Measurements from ENCODE around the gene KRTAP4-8. TPM values are rescaled to one million over a fixed set of nuclear protein-coding genes. Genes with fewer than 3 reads are reported as not detected.
A peak's percentile ranks its signal among the peaks of the same experiment; 100 is the strongest.

KRTAP4-8 gene
- total and polyA plus RNA-seq, 2 of the 13 experiments (the other 11 are each of a cell fraction or from before 2014, with no cell fraction given): not detected

DNA sequence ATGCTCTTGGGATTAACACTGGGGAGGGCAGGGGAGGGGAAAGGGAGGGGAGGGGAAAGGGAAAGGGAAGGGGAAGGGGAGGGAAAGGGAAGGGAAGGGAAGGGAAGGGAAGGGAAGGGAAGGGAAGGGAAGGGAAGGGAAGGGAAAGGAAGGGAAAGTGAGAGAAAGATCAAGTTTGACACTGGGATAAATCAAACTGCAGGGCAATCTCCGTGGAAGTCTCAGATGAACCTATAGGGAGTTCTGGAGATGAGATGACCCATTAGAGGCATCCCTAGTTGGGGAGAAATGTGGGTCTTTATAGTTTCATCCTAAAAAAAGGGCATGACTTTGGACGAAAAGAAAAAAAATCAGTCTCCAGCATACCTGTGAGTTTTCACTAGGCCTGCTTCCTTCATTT lies 23.8 kb upstream of the KRTAP4-8 start:
- Histone ChIP-seq H2AFZ (ENCODE audit: low read length) (no peak overlapping the region), H3K27ac (ENCODE audit: extremely low read length, insufficient read depth, low read length) (no peak overlapping the region), H3K36me3 (replicated peaks in 1 of 2; ENCODE audit: control insufficient read depth in 1 of 2, insufficient read depth in 2 of 2, low read length in 2 of 2) (no peaks in the 10 kb centered on the region), H3K9me3 (ENCODE audit: low read length) (no peaks in the 10 kb centered on the region), H4K20me1 (ENCODE audit: insufficient read depth, low read length) (no peaks in the 10 kb centered on the region), H3K27me3 (ENCODE audit: control insufficient read depth in 1 of 2, insufficient read depth in 2 of 2, low read length in 2 of 2) (no peaks in the 10 kb centered on the region), H3K9ac (ENCODE audit: insufficient read depth, low read depth, low read length) (no peak overlapping the region), H3K4me1 (ENCODE audit: insufficient read depth, low read length) (no peaks in the 10 kb centered on the region), H3K4me2 (ENCODE audit: low read depth, low read length) (no peak overlapping the region), H3K79me2 (ENCODE audit: insufficient read depth, low read length) (no peaks in the 10 kb centered on the region), H3K4me3 (replicated peaks in 1 of 3; ENCODE audit: insufficient read depth in 1 of 3, low read depth in 2 of 3, low read length in 3 of 3) (no peak overlapping the region)
- DNase-seq (ENCODE audit: low spot score) (no peak), FAIRE-seq (no peak), ATAC-seq (no peak)
- POLR2A ChIA-PET: interaction anchor here (0.6 kb wide), 1 partner anchor 131 kb away, joined by 3 read pairs; no protein-coding TSS in a partner anchor
- no TSS peak for BruUV-seq (replicated peaks)
- 0% methylated on average over 2 of the region's 2 CpGs for WGBS (ENCODE audit: low lambda C conversion rate)
- in situ Hi-C loops (cut with HindIII; ENCODE audit: extremely low pct_ligation_motif_present, low pct_unique_long_range_greater_than_20kb) (no loop called here), intact Hi-C loops (cut with micrococcal nuclease; ENCODE audit: unreplicated experiment) (no loop called here)
- CTCF ChIA-PET (ENCODE audit: low intra/inter-chr PET ratio, low total read pairs): no interaction called here
- TF ChIP-seq PCBP2 (optimal IDR thresholded peaks at IDR 0.05; ENCODE audit: low read depth, low read length, poor library complexity, severe bottlenecking): peak; percentile 85
- TF ChIP-seq, protein P1, sequence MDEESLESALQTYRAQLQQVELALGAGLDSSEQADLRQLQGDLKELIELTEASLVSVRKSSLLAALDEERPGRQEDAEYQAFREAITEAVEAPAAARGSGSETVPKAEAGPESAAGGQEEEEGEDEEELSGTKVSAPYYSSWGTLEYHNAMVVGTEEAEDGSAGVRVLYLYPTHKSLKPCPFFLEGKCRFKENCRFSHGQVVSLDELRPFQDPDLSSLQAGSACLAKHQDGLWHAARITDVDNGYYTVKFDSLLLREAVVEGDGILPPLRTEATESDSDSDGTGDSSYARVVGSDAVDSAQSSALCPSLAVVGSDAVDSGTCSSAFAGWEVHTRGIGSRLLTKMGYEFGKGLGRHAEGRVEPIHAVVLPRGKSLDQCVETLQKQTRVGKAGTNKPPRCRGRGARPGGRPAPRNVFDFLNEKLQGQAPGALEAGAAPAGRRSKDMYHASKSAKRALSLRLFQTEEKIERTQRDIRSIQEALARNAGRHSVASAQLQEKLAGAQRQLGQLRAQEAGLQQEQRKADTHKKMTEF (CRISPR knock-in tag; IDR thresholded peaks at IDR 0.05): no peak
- peak; percentile 99 for TF ChIP-seq HNRNPK (IDR thresholded peaks at IDR 0.05; ENCODE audit: low read depth, low read length, poor library complexity, severe bottlenecking)
- TF ChIP-seq PCBP1 (IDR thresholded peaks at IDR 0.05; ENCODE audit: borderline replicate concordance, low read depth, low read length): peak; percentile 90
- no peak for TF ChIP-seq KLF15 (CRISPR knock-in tag; IDR thresholded peaks at IDR 0.05; ENCODE audit: borderline replicate concordance)

All from HepG2 (cell line).